Fibroblast of skin of scalp (primary cell): ENCODE results near the gene IFIT1B.

ENCODE experiments used
- DNase-seq: peaks from one replicate; pipeline ENCODE4 v3.0.0-alpha.2; 2013

Gene IFIT1B

DNA sequence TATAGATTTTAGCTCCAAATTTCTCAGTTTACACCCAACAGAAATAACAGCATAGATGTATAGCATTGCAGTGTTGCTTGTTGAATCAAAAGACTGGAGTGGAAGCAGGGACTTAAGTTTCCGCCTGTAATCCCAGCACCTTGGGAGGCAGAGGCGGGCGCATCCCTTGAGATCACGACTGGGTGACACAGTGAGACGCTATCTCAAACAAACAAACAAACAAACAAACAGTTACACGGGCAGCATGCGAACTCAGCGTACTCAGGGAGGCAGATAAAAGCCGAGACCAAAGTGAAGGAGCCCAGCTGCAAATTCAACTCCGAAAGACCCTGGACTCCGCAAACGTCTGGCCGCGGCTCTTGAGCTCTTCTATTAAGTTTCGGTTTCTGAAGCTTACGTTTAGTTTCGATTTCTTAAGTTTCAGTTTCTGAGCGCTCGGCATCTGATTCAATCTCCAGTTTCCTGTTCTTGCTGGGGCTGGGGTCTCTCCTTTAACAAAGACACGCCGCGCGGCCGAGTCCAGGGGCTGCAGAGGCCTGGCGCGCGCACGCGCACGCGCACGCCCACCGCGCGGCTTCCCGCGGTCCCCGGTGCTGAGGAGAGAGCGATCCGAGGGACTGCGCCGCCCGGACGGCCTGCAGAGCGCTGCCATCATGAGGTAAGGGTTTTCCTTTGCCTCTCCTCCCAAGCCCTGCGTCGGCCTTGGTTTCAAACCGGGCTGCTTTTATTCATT is 36.5 kb downstream of the IFIT1B start, which contains the start of gene IFIT5:
Gene IFIT5 (plus strand): TSS at position 423 of the 733 bp plus-strand sequence. CDS start 231 bp downstream, at position 654.
- peak; percentile 73 for DNase-seq

DNA sequence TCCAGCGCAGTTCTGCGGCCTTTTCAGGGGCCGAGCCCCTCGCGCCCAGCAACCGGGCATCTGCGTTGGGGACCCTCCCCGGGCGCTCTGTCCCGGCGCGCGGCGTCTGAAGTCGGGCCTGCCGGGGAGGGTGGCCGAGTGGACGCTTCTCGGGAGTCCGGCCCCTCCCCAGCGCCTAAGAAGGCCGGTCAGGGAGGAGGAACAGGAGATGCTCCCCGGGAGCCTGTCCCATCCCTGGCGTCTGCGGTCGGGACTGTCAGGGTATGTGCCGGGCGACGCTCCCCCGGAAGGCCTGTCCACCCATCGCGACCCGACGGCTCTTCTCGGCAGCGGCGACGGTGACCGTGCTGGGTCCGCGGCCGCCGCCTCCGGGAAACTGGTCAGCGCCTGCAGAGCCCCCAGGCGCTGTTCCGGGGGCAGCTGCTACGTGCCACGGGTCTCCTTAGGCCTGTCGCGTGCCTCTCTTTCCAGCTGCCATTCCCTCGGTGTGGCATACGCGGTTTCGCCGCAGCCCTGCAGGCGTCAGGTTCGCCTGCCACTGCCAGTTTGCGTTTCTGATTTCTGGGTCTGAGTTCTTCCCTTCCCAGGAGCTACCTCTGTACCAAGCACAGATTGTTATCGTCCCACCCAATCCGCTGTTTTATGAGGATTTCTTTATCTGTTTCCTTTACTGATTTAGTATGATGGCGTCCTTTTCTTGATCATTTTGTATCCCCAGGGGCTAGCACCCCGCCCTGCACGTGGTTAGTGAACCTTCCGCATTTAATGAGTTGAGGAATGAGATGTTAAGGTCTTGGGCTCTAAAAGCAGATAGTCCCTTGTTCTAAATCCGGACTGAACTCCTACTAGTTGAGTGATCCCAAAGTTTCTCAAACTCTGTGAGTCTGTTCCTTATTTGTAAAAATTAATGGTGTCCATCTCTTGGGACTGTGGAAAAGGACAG is 37.3 kb downstream of the IFIT1B start:
- DNase-seq = peak; percentile 60

DNA sequence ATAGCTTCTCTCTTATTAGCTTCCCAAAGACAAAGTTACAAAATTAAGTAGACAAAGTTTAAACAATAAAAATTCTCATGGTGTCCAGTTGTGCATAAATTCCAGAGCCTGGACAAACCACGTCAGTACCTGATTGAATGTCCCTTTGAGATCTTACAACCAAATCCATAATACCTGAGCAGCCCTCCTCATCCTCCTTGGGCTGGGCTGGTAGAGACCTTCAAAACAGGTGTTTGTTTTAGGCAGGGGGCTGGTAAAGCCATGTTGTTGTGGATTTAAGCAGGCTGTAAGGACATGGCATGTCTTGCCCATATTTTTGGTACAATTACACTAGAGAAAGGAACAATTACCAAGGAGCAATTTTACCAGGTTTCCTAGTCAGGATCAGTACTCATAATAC is 38.6 kb downstream of the IFIT1B start:
- no peak for DNase-seq

DNA sequence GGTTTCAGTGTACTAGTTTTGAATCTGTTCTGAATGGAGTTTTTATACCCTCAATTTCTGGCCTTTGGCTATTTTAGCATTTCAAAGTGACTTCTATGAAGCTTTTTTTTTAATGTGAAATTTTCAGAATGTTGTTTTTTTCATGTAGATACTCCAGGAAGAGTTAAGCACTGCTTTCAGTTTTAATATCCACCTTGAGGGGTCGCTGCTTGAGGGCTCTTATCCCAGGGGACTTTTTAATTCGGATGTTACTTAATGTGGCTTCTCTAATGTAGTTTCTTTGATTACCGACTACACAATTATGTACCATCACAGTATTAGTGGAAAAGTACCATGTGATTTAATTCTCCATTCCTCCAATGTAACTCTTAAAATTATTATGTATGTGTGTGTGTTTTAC is 41.7 kb downstream of the IFIT1B start:
- peak; percentile 25 for DNase-seq

DNA sequence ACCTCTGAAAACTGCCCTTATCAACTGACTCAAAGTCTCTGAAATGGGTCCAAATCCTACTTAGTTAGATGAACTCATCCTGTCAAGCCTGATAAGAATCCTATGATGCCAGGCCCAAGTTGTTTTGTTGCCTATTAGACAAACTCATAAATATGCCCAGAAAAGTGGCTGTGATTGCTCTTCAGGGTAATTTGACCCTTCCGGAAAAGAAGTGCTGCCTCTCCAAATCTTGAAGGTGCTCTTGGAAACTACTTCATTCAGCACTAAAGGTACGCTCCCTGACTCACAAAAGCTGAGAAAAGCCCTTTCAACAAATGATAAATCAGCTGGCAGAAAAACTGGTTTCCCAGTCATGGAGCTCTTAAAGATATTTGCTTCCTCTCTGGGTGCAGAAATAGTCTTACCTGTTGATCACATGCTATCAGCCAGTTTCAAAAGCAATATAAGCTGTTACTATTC is 43.2 kb downstream of the IFIT1B start:
- DNase-seq = no peak

DNA sequence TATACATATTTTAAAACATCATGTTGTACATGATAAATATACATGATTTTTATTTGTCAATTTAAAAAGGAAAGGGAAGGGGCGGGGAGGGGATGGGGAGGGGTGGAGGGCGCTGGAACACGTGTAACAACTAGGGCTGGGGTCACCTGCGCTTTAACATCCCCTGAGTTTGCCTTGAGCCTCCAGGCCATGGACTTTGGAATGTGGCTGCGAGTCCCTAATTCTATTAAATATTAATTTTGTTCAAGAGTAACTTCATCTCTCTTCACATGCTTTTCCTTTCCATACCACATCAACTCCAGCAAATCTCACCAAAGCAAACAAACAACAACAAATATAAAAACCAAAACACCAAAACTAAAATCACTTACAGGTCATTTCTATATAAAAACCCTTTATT is 47.1 kb downstream of the IFIT1B start:
- DNase-seq = no peak

DNA sequence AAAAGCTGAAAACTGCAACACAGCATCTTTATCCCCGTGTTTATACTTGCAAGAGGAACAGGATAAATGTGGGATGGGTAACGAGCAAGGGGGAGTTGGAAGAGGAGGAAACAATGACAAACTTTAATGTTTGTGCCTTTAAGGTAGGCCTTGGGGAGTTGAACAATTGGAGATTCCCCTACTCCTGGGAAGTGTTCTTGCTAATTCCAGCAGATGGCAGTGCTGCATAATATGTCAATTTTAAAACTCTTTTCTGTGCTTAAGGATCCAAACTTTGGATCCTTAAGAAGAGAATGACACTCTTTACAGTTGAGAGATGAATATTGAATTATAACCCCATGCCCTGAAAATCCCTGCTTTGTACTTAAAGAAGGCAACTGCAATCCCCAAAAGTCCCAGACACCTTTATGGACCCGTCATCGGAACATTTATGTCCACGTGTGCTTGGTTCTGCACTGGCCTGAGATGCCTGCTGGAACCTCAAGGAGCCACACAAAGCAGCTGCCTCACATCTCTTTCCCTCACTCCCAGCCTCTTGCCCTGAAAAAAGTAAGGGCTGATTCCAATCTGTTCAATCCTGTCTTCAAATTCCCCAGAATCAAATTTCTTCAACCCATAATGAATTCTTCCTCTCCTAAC is 48.5 kb downstream of the IFIT1B start:
- DNase-seq = peak; percentile 67

DNA sequence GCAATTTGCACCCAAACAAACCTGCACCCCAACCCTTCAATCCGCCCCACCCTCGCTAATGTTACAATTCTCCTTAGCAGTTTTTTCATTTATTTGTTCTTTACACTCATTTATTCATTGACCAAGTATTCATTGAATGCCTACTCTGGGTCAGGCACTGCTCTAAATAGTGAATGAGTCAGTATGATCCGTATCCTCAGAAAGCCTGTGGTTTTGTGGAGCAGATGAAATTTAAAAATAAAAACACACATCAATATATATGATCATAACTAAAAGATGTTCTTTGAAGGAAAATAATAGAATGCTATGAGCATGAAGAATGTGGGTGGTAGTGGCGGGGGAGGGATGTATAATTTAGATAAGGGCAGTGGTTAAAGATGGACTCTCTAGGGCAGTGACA is 49.8 kb downstream of the IFIT1B start:
- peak; percentile 84 for DNase-seq

DNA sequence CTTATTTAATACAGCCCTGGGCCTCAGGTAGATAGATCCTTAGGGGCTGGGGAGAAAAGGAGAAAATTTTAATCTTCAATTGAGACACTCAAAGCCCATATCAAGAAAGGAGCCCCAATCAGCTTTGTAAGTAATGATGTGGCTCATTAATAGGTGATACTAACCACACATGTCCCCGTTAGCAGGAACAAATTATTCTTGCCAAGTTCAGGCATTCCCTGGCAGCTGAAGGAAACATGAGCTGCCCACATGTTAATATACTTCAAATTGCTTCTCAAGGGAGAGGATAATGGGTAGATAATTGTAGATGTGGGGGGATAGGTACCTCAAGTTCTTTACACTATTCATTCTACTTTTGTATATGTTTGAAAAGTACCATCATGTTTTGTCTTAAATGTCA is 51.0 kb downstream of the IFIT1B start:
- DNase-seq = no peak

DNA sequence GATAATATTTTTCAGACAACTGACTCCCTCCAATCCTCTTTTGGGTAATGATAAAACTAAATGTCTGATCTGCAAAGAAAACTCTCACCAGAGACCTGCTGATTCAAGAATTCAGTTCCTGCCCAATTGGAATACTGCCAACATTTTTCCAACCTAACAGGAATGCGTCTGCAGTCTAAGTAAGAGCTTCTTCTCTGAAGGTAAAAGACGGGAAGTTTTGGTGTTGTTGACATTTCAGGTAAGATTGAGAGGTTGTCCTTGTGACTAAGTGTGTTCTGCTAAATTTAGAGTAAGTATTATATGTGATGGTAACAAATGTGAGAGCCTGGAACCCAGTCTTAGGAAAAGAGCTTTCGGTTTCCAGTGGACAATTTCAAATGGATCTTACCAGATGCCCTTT is 54.1 kb downstream of the IFIT1B start:
- peak; percentile 69 for DNase-seq
